B cell (primary cell): ENCODE data around the gene PPP2R5C.

Experiments
- EZH2 ChIP-seq: IDR thresholded peaks from 2 replicates; pipeline ENCODE4 v1.6.1; 2012; ENCODE audit warnings: borderline replicate concordance, low read depth, mild to moderate bottlenecking, moderate library complexity, low read length; ENCODE audit not compliant: insufficient read depth, poor library complexity, severe bottlenecking
- TF ChIP-seq, protein P1 (sequence below): fragments of 200-600 bp; IDR thresholded peaks from one replicate; pipeline ENCODE4 v1.8.0; 2022; ENCODE audit warnings: antibody characterized with exemption, mild to moderate bottlenecking

GRCh38 chr14:101875727-101876554, 114.4 kb downstream of the PPP2R5C start:
- TF ChIP-seq, protein P1, sequence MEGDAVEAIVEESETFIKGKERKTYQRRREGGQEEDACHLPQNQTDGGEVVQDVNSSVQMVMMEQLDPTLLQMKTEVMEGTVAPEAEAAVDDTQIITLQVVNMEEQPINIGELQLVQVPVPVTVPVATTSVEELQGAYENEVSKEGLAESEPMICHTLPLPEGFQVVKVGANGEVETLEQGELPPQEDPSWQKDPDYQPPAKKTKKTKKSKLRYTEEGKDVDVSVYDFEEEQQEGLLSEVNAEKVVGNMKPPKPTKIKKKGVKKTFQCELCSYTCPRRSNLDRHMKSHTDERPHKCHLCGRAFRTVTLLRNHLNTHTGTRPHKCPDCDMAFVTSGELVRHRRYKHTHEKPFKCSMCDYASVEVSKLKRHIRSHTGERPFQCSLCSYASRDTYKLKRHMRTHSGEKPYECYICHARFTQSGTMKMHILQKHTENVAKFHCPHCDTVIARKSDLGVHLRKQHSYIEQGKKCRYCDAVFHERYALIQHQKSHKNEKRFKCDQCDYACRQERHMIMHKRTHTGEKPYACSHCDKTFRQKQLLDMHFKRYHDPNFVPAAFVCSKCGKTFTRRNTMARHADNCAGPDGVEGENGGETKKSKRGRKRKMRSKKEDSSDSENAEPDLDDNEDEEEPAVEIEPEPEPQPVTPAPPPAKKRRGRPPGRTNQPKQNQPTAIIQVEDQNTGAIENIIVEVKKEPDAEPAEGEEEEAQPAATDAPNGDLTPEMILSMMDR: no peak
- no peak for TF ChIP-seq EZH2
